AML-193 (cell line): Measurements from ENCODE around the gene RMDN3.
A peak's percentile ranks its signal among the peaks of the same experiment; 100 is the strongest.

ENCODE experiments used
- DNase-seq, 2 experiments: peaks; one replicate each; lab custom pipeline; 2025; lab: John Stamatoyannopoulos, UW

RMDN3 gene

GRCh38 chr15:40747685-40748631 is 7.1 kb downstream of the RMDN3 start:
- peak; percentile 16 to 44 for DNase-seq

DNA sequence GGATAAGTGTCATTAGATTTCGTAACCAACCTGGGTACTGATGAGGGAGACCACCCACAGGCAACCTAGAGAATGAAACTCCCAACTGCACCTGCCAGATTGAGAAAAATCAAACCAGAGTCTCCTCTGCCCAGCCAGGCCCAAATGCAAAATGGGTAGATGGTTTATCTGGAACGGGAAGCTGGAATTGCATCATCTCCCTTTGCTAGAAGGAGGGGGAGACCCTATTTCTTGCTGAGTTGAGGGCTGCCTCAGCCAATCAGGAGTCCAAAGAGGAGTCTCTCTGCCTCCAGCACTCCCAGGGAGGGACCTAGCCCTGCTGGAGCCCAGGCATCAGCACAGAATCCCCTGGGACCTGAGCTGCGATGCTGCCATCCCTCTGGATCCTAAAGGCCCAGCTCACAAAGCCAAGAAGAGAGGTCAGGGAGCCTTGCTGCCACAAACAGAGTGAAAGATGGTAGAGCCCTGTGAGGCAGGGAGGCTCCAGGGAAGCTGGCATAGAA is 8.1 kb downstream of the RMDN3 start:
- DNase-seq: peak; percentile 56

DNA sequence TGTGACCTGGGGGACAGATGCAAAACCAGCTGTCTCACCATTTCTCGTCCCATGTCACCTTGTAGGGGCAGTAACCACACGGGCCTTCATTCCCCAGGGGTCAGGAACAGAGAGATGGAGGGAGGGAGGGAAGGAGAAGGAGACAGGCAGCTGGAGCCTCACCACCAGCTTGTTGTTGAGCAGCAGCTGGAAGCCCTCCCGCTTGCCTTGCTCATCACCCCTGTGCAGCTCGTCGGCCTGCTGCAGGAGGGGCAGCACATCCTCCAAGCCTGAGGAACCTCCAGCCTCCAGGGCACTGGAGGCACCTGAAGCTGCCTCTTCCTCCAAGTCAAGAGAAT is 10.3 kb downstream of the RMDN3 start:
- DNase-seq: no peak

GRCh38 chr15:40743921-40744814 is 10.9 kb downstream of the RMDN3 start:
- DNase-seq: peak; percentile 42 to 50

DNA sequence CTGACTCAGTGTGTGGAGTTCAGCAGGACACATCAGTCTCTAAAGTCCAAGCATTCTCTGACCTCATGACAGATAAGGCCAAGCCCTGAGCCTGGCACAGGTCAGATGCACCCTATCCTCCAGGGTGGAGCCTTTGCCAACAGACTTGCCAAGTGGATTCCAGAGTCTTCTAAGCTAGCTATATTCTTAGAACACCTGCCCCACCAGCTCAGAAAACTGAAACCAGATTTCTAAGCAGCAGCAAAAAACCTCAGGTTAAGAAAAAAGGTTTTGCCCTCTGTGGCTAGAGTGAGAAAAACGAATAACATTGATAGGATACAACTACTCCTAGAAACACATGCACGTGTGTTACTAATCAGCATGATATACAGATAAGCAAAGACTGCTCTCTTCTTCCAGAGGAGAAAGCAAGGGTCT is 11.6 kb downstream of the RMDN3 start:
- no peak for DNase-seq

GRCh38 chr15:40739854-40740253 is 15.2 kb downstream of the RMDN3 start:
- DNase-seq: no peak

DNA sequence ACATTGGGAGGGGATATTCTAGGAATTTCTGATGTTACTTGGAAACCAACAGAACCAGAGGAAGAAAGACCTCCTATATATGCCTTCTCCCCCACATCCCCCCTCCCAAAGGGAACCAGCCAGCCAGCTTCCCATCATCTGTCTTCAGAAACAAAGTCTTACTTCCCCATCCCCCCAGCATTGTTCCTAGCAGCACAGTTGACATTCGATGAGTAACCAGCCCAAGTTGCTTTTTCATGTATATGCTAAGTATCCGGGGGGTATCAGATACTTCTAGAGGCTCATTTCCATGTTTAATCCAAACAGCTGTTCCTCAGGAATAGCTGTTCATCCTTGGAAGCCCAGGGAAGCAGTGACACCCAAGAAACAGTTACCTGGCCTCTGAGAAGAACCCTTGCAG is 16.0 kb downstream of the RMDN3 start:
- DNase-seq: no peak

DNA sequence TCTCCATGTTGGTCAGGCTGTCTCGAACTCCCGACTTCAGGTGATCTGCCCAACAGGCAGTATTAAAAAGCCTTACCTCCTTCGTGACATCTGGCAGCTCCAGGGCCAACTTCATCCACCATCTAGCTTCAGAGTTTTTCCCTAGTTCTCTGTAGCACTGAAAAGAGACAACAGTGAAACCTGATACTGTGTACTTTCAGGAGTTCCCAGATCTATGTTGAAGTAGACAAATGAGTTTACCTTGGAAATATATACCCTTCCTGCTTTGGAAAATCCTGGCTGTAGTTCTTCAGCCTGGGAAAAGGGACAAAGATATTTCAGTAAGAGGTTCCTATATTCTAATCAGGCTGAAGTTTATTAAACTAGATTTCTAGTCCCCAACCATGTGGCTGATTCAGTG is 18.0 kb downstream of the RMDN3 start:
- DNase-seq: no peak

DNA sequence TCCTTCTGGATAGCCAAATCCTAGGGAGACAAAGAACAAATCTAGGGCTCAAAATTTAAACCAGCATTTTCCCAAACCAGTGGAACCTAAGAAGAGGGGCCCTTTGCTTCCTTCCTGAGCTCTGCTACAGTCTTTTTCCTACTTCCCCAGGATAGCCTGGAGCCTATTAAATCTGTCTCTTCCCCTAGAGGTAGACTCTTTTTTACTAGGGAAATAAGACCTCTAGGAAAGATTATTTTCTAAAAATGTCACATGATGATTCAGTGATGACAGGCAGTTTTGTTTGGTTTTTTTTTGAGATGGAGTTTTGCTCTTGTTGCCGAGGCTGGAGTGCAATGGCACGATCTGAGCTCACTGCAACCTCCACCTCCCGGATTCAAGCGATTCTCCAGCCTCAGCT is 18.5 kb downstream of the RMDN3 start:
- DNase-seq: no peak

- DNase-seq: no peak
These were observed 24.0 kb downstream of the RMDN3 start for GRCh38 chr15:40731034-40731433.

DNA sequence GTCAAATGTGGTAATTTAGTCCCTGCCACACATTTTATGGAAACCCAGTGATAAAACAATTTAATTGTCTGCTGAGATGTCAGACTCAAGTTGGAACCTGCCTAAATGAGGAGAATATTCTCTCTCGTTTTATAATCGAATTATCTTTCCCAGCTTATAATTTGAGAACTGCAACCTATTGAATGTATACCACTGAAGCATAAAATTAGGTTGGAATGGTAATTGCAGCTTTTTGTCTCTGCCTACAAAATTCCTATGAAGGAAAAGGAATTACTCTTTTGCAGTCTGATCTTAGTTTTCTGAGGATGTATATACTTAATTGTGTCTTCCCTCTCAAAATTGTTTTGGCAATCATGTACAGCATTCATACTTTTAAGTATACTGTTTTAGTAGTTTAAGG is 31.1 kb downstream of the RMDN3 start:
- no peak for DNase-seq

- DNase-seq: no peak
These were observed 32.1 kb downstream of the RMDN3 start for GRCh38 chr15:40722934-40723333.

- DNase-seq: no peak
These were observed 32.7 kb downstream of the RMDN3 start for GRCh38 chr15:40722354-40722753.

DNA sequence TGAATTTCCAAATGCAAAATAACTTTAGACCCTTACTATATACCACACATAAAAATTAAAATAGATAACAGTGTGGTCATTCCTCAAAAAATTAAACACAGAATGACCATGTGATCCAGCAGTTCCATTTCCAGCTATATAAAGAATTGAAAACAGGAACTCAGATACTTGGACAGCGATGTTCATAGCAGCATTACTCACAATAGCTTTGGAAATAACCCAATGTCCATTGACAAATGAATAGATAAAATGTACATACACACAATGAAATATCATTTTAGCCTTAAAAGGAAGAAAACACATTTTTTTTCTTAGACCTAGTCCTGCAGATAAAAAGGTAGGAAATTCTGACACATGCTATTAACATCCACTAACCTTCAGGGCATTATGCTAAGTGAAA is 33.4 kb downstream of the RMDN3 start:
- DNase-seq: no peak

DNA sequence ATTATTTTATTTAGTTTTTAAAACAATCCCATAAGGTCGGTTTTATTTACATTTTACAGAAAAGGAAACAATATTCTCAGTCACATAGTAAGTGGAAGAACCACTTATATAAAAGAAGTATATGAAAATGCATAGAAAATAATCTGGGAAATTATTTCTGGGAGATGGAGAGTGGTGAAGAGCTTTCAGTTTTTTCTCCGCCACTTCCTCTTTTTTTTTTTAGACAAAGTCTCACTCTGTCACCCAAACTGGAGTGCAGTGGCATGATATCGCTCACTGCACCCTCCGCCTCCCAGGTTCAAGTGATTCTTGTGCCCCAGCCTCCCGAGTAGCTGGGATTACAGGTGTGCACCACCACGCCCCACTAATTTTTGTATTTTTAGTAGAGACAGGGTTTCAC is 38.9 kb downstream of the RMDN3 start:
- no peak for DNase-seq

GRCh38 chr15:40714144-40714543 is 40.9 kb downstream of the RMDN3 start:
- DNase-seq: no peak

DNA sequence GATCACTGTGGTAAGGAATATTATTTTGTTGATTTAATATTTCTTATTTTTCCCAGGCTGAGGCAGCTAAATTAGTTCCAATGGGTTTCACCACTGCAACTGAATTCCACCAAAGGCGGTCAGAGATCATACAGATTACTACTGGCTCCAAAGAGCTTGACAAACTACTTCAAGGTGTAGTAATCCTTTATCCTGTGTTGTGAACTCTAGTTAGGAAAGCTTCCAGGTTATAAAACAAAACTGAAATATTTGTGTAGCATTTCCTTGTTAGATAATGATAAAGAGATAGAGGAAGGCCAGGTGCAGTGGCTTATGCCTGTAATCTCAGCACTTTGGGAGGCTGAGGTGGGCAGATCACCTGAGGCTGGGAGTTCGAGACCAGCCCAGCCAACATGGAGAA is 48.9 kb downstream of the RMDN3 start:
- no peak for DNase-seq

GRCh38 chr15:40702077-40702476 is 53.0 kb downstream of the RMDN3 start:
- DNase-seq: peak; percentile 13 to 18

GRCh38 chr15:40697916-40698315 is 57.1 kb downstream of the RMDN3 start:
- DNase-seq: no peak

GRCh38 chr15:40696228-40696627 is 58.8 kb downstream of the RMDN3 start:
- no peak for DNase-seq

- DNase-seq: peak in 1 of 2 experiments; percentile 15
These were observed 59.6 kb downstream of the RMDN3 start for GRCh38 chr15:40695469-40695890.

DNA sequence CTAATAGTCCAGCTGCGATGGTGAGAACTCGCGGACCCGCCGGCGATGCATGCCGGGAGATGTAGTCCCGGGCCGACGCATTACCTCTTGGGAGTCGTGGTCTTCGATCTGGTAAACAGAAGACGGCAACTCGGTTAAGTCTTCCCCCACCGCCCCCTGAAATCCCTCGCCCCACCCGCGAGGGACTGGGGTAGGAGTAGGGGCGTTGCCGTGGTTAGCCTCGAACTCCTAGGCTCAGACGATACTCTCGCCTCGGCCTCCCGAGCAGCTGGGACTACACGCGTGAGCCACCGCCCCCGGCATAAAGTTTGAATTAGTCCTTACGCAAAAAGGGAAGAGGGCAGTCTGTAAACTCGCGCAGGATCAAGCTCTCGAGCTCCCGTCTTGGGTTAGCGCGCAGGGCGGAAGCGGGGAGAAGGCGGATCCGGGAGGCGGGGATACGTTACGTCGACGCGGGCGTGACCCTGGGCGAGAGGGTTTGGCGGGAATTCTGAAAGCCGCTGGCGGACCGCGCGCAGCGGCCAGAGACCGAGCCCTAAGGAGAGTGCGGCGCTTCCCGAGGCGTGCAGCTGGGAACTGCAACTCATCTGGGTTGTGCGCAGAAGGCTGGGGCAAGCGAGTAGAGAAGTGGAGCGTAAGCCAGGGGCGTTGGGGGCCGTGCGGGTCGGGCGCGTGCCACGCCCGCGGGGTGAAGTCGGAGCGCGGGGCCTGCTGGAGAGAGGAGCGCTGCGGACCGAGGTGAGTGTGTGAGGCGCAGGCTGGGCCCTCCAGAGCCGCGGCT is 60.2 kb downstream of the RMDN3 start, which contains the start of gene RAD51:
RAD51 (plus strand) TSS at position 487 of the 781 bp plus-strand sequence. CDS start 3,585 bp downstream, outside the sequence.
- DNase-seq: peak; percentile 95
